Measurements from ENCODE around the gene OVCA2.
"Not testable (repeated sequence)": the region's sequence is repeated elsewhere in the genome, so short reads cannot be mapped to it uniquely, and the experiment has no call there.

OVCA2 gene

DNA sequence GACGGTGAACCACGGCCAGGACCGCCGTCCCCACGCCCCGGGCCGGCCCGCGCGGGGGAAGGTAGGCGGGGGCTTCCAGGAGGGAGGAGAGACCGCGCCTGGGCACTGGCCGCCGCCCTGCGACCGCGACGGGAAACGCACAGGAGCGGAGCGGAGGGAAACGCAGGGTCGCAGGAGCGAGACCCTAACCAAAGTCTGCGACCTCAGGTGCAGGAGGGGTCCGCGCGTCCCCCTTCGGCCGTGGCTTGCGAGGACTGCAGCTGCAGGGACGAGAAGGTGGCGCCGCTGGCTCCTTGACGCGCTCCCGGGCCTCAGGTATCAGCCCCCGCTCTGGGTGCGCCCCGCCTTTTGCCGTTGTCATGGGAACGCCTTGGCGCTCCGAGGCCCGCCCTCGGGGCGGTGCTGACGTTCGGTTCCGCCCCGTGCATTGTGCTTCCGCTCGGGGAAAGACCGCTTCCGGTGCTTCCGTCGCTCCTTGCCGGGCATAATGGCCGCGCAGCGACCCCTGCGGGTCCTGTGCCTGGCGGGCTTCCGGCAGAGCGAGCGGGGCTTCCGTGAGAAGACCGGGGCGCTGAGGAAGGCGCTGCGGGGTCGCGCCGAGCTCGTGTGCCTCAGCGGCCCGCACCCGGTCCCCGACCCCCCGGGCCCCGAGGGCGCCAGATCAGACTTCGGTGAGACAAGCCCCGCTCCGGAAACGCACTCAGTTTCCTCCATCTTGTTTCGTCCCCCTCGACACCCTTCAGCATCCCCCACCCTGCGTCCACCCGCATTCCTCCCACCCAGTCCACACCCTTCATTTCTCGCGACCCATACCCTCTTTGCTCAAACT is at the start of gene OVCA2:
TSS of gene OVCA2 (plus strand) at position 462 of the 829 bp plus-strand sequence. CDS start at position 488, 26 bp downstream.
- peak; percentile 92 for DNase-seq (ENCODE audit: low read depth)

DNA sequence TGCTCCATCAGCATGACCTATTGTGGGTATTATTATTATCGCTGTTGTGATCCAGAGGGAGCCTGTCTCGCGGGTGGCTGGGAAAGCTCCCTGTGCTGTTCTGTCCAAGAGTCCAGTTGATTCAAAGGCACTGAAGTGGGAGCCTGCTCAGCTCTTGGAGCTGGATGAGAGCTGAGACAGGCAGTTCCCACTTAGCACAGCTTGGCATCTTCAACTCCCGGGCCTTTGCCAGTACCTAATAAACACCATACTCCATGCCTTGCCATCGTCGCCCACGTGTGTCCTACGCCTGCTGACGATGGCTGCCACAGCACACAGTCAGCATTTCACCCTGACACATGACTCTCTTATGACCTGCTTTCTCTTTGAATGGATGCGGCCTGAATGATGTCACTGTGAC is 49.3 kb upstream of the OVCA2 start:
- no peak for DNase-seq (ENCODE audit: low read depth)

DNA sequence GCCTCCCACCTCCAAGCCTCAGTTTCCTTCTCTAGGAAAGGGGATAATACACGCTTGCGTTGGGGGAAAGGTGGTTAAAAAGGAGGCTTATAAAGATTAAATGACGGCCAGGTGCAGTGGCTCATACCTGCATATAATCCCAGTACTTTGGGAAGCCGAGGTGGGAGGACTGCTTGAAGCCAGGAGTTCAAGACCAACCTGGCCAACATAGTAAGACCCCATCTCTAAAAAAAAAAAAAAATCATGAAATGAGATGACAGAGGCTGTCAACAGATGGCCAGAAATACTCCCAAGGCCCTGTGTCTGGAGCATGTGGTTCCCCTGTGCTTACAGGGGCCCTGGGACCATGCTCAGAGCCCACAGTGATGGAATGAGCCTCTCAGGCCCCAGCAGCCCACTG is 47.1 kb upstream of the OVCA2 start:
- no peak for DNase-seq (ENCODE audit: low read depth)

DNA sequence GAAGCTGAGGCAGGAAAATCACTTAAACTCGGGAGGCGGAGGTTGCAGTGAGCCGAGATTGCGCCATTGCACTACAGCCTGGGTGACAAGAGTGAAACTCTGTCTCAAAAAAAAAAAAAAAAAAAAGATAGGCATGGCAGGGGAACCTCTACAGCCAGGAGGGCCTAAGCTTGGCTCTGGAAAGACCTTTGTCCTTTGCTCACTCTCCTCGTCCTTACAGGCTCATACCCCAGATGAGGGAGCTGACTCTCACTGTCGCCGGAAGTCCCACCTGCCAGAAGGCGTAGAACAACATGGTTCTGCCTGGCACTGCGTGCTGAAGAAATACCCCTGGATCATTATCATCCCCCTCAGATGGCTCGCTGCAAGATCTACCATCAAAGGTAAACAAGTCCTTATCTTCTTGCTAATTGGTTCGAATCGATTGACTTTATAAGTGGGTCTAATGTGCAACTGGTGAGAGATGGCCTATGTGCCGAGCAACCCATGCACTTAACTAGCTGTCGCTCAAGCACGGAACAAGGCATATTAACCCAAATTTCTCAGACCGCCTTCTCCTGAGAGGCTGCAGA is 46.4 kb upstream of the OVCA2 start:
- no peak for DNase-seq (ENCODE audit: low read depth)

DNA sequence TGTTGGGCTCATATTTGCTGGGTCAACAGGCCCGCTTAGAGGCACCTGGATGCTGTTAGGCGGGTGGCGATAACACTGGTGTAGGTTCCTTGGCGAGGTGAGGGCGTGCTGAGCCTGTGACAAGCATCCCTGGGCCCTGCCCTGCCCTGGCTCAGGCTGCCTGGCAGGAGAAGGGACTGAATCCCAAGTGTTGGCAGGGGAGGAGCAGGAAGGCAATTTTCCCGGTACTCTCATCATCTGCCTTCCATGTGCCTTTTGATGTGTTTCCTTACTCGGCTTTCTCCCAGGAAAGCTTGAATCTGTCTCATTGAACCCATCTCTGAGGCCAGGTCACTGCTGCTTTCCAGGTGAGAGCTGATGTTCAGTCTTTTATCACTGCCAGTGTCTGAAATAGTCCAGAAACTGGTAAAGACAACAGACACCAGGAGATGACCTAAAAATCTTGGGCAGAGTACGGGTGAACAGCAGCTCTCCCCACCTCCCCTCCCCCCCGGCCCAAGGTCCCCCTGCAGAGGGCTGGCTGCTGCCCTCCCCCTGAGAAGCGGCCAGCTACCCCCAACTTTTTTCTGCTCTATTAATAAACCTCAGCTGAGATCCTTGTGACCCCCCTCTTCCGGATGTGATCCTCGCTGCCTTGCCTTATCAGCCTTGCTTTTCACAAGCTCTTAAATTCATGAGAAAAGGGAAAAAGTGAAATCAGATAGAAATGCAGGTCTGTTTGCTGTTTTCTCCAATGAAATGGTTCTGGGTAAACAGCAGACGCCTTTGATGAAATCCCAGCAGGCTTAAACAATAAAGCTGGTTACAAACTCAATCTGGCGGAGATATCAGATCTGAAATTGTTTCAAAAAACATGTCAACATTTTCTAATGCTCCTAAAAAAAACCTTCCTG is 45.7 kb upstream of the OVCA2 start:
- DNase-seq (ENCODE audit: low read depth): no peak

DNA sequence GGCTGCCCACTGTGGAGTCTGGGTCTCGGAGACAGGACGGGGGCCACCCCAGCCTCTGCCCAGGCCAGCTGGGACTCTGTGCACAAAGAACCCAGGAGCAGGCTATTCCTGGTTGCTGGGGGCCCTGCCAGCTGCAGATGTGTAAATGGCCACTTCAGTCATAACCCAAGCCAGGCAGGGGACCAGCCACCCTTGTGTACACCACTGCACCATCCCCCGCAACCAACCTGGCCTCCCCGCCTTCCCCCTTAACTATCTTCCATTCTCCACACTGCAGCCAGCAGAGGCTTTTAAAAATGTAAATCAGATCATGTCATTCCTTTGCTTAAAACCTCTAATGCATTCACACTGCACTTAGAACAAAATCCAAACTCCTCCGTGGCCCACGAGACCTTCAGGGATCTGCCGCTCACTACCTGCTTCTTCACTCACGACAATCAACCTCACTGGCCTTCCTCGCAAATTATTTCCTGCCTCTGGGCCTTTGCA is 45.0 kb upstream of the OVCA2 start:
- no peak for DNase-seq (ENCODE audit: low read depth)

DNA sequence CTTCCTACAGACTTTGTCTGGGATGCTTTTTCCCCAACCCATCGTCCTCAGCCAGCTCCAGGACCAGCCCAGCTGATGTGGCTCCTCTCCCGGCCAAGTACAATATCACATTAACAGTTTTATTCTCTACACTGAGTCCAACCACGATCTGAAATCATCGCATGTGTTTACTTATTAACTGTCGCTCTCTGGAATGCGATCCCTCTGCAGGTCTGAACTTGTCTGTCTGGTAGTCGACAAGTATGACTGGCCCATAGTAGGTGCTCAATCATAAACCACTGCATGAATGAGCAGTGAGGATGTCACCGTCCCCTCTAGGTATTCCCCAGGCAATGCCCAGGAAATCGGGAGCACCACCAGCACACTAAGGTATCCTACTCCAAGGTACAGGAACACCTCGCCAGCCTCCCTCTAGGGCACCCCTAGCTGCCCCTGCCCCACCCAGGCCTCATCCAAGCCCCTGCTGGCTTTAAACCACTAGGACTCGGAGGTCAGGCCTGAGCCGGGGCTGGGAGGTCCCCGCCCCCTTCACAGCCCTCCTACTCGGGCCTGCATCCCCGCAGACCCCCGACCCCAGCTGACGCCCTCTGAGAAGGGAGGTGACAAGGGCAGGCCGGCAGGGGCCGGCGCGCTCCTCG is 44.4 kb upstream of the OVCA2 start:
- no peak for DNase-seq (ENCODE audit: low read depth)

DNA sequence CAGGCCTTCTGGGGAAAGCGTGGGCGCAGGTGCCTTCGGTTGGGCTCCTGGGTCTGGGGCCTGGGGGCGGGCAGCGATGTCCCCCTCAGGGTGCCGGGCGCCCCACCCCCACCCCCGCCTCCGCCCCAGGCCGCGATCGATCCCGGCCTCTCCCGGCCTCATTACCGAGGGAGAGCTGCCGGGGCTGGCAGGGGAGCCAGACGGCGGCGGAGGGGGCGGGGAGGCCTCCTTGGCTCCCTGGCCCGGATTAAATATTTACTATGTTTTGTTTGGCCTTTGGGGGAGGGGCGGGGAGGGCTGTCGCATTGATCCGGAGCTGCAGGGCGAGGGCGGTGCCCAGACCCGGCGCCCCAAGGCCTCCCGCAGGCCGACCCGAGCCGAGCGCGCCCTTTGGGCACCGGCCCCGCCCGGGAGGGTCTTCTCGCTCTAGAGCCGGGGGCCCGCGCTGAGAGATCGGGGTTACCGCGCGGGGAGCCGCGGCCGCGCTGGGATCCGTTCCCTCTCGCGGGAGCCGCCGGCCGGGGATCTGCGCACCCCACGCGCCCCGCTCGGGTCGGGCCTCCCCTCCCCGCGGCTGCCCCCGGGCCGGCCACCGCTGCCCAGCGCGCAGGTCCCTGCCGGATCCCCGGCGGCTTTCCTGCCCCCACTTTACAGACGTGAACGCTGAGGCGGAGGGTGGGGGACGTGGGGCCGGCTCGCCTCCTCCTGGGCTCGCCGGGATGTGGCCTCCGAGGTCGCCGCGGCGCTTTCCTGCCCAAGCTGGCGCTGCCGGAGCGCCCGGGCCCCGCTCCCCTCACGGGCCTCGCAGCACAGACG is 43.7 kb upstream of the OVCA2 start:
- DNase-seq (ENCODE audit: low read depth): no peak

DNA sequence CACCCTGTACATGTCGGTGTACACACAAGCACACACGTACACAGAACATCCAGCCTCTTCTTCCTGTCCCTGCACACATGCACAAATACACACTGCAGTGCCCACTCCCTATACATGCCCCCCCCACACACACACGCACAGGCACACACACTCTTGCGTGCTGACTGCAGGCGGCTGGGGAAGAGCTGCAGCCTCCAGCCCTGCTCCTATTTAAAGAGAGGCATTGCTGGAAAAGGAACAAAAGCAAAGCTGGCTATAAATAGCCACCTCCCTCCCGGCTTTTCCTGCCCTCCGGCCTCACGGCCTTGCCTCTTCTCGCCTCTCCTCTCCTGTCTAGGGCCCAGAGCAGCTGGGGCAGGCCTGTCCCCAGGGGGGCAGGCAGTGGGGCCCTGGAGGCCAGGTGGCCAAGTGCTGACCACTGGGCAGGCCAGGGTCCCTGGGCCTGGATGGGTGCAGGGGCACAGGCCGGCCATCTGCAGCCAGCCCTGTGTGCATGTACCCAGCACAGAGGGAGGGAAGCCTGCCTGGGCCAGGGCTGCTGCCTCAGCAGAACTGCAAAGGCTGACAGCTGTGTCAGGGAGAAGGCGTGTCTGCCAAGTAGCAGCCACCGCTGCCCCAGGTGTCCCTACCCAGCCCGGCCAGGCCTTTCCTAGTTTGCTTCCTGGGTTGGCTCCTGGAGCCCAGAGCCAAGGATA is 42.1 kb upstream of the OVCA2 start:
- no peak for DNase-seq (ENCODE audit: low read depth)

DNA sequence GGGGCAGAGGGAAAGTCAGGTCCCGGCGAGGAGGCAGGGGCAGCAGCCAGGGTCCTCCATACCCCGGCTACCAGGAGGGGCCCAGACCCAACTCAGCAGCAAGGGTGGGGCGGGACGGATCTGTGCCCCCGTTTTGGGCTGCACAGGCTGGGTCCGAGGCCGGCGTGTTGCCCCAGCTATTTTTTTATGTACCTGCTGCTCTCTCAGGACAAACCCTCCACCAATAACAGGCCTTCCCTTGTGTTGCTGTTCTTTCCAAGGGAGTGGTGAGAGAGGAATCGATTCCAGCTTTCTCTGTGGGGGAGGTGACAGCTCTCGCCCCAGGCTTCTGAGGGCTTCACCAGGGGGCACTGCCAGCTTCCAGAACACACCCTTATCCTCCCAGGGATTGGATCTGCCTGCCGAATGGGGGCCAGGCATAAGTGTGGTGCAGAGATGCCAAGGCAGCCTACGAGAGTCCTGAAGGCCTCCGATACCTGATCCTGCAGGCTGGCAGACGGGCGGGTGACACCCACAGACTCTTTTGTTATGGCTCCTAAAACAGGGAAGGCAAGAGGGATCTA is 39.0 kb upstream of the OVCA2 start:
- no peak for DNase-seq (ENCODE audit: low read depth)

DNA sequence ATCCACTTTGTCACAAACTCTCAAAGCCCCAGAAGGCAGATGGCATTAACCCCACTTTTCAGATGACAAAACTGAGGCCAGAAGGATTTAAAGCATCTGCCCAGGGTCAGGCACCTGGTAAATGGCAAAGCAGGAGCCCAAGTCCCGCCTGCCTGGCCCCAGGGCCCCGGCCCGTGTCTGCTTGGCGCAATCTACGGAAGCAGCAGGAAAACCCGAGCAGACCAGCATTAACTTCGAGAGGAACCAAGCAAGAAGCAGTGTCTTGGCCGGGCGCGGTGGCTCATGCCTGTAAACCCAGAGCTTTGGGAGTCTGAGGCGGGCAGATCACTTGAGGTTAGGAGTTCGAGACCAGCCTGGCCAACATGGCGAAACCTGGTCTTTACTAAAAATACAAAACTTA is 38.3 kb upstream of the OVCA2 start:
- no peak for DNase-seq (ENCODE audit: low read depth)

DNA sequence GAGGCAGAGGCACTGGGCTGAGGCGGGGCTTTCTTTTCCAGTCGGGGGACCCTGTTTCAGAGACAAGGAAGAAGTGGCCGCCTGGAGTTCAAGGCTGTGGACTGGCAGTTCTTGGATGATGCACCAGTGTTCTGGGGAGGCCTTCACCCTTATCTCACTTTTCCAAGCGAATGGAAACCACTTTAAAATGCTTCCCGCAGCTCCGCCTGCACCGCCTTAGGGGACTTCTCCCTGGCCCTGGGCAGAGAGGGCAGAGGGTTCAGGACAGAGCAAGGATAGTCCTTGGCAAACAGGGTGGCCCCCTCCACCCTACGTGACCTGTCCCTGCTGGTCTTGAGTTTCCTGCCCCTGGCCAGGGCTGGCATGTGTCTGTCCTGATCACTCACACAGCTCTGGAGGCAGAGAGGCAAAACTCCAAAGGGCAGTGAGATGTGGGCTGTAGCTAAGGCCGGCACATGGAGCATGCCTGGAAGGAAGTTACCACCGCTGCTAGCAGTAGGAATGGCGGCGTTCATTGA is 37.3 kb upstream of the OVCA2 start:
- DNase-seq (ENCODE audit: low read depth): no peak

DNA sequence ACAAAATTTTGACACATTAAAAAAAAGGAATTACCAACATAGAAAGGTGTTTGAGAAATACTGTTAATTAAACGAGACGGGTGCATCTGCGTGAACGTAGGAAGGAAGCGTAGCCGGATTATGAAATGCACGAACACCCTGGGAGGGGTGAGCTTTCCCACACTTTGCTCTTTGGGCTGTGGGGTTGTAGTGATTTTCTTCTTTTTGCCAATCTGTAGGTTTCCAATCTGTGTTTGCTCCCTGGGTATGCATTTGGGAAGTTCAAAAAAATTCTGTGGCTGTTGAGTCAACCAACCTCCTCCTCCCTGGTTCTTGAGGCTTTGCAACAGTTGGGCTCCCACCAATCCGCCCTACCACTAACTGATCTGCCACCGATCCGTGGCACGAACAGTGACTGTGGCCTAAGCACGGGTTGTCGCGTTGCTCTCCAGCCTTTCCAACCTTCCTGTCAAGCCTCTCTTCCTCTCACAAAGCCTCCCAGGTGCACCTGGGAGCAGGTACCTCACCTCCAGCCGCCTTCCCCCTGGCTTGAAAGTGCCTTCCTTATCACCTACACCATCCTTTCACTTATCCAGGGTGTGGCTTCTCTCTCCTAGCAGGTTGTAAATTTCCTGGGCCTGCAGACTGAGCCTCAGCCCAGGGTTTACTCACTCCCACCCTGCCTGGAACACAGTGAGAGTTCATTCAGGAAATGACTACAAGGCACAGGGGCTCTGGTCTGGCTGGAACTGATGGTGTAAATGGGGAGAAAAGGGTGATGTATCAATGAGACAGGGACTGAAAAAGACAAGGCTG is 33.3 kb upstream of the OVCA2 start:
- DNase-seq (ENCODE audit: low read depth): no peak

DNA sequence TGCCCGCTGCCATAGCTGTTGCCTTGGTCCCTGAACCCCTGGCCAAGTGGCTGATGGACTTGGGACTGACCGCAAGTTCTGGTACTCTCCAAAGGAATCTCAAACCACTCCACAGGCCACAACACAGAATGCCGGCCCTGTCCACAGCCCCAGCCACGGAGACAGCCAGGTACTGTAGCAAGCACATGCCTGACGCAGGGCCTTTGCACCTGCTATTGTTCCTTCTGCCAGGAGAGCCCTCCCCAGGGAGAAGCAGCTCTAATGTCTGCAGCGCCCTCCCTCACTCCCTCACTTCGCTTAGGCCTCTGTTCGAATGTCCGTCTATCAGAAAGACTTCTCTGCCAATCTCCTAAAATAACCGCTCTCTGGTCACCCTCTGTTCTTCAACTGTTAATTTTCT is 32.1 kb upstream of the OVCA2 start:
- DNase-seq (ENCODE audit: low read depth): no peak

DNA sequence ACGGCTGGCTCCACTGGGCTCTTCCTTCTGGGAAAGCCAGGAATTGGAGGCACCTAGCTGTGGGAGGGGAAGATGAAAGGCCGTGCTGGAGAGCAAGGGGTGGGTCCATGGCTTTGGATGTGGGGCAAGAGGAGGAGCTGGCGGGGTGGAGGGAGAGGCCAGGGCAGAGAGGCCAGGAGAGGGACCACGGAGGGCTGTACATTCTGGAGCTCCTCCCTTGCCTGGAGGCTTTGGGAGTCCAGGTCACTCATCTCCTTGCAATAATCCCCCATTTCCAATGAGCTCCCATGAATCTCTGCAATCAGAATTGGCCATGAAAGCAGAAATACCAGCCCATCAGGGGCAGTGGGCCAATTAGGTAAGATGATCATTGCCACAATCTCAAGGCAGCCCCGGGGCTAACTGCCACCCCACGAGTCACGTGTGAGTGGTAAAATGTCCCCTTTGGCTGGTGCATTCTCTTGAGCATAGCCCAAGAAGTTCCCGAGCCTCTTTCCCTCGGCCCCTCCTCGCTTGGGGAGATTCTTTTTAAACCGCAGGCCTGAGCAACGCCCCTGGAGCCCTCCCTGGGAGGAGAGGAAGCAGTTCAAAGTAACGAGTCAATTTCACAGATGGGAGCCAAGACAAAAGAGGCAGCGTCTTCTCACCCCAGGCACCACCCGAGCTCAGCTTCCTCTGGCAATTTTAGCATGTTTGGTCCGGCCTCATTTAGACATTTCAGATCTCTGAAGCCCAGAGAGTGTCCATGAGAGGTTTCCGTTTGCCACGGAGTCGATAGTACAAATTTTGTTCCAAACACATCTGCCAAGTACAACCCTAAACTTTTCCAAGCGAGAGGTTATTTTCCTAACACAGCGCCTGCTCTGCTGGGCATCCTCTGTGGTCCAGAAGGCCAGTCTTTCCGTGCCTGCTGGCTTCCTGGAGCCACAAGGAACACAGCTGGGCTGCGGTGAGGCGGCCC is 30.1 kb upstream of the OVCA2 start:
- no peak for DNase-seq (ENCODE audit: low read depth)

DNA sequence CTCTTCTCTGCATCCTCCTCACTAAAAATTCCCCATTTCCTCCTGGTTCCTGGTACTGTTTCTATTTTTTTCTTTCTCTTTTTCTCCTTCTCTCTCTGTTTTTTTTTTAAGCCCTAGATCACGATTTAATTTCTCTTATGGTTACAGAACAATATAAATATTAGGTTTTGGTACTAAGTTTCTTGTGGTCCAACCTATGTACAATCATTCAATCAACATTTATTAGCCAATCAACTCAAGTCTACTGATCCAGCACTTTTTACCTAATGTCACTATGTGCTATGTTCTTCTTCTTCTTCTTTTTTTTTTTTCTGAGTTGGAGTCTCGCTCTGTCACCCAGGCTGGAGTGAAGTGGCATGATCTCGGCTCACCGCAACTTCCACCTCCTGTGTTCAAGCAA is 29.3 kb upstream of the OVCA2 start:
- no peak for DNase-seq (ENCODE audit: low read depth)

DNA sequence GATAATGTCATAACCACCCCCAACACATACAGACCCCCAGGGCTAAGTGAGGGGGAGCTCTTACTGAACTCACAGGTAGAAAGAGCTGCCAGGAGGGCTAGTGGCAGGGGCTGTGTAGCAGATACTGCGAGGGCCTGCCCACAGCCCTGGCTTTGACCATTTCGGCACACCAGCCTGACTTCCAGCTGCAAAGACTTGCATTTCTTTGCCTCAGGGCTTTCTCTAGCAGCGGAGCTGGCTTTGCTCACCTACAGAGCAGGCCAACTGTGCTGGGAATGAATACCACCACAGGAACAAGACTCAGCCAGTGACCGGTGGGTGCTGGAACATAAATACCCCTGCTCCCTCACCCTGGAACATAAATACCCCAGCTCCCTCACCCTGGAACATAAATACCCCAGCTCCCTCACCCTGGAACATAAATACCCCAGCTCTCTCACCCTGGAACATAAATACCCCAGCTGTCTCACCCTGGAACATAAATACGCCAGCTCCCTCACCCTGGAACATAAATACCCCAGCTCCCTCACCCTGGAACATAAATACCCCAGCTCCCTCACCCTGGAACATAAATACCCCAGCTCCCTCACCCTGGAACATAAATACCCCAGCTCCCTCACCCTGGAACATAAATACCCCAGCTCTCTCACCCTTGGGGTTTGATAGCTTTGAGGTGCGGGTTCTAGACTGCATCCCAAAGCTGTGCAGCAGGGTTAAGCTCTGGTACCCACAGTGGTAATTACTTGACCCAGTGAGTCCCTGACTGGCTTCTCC is 28.4 kb upstream of the OVCA2 start:
- DNase-seq (ENCODE audit: low read depth): not testable (repeated sequence)
